HG02610 (cell line): ENCODE data around the gene APOC4.
"Not testable (repeated sequence)": the region's sequence is repeated elsewhere in the genome, so short reads cannot be mapped to it uniquely, and the experiment has no call there.

Experiments used
- ATAC-seq: cut with Tn5 transposase; IDR thresholded peaks from one replicate; pipeline ENCODE4 v1.9.1; 2021; ENCODE audit warnings: mild to moderate bottlenecking, moderate library complexity; ENCODE audit not compliant: unreplicated experiment

APOC4 gene

GRCh38 chr19:44957526-44957925 is 15.5 kb downstream of the APOC4 start:
- ATAC-seq = no peak

- ATAC-seq = no peak
Measured at GRCh38 chr19:44958090-44958489, 16.1 kb downstream of the APOC4 start.

GRCh38 chr19:44959691-44960090 is 17.7 kb downstream of the APOC4 start:
- no peak for ATAC-seq

GRCh38 chr19:44960906-44961728 is 19.1 kb downstream of the APOC4 start:
- no peak for ATAC-seq

GRCh38 chr19:44961821-44962220 is 19.8 kb downstream of the APOC4 start:
- no peak for ATAC-seq

GRCh38 chr19:44968118-44968517 is 26.1 kb downstream of the APOC4 start:
- no peak for ATAC-seq

GRCh38 chr19:44968670-44969069 is 26.6 kb downstream of the APOC4 start:
- ATAC-seq = no peak

- ATAC-seq = no peak
Measured at GRCh38 chr19:44969437-44969836, 27.4 kb downstream of the APOC4 start.

GRCh38 chr19:44971451-44971850 is 29.4 kb downstream of the APOC4 start:
- ATAC-seq = not testable (repeated sequence)

- ATAC-seq = no peak
Measured at GRCh38 chr19:44972802-44973201, 30.8 kb downstream of the APOC4 start.

- ATAC-seq = no peak
Measured at GRCh38 chr19:44973982-44974735, 32.1 kb downstream of the APOC4 start.

GRCh38 chr19:44974857-44975256 is 32.8 kb downstream of the APOC4 start:
- ATAC-seq = no peak

- no peak for ATAC-seq
Measured at GRCh38 chr19:44975444-44975843, 33.4 kb downstream of the APOC4 start.

GRCh38 chr19:44984005-44984404 is 42.0 kb downstream of the APOC4 start:
- no peak for ATAC-seq

GRCh38 chr19:44985445-44985844 is 43.4 kb downstream of the APOC4 start:
- ATAC-seq = no peak

GRCh38 chr19:44986389-44986788 is 44.4 kb downstream of the APOC4 start:
- ATAC-seq = no peak

GRCh38 chr19:44987148-44987675 is 45.2 kb downstream of the APOC4 start:
- ATAC-seq = no peak

GRCh38 chr19:44988273-44988672 is 46.2 kb downstream of the APOC4 start:
- no peak for ATAC-seq

- ATAC-seq = no peak
Measured at GRCh38 chr19:44988896-44989556, 47.0 kb downstream of the APOC4 start.

GRCh38 chr19:44990459-44990858 is 48.4 kb downstream of the APOC4 start:
- no peak for ATAC-seq

- no peak for ATAC-seq
Measured at GRCh38 chr19:44990966-44991365, 48.9 kb downstream of the APOC4 start.
